Stimulated activated CD8-positive, alpha-beta memory T cell treated with anti-CD3 and anti-CD28 coated beads, Interleukin-12 subunit alpha, Interleukin-12 subunit beta, amount 100 ng/mL, for 4 hours (primary cell): ENCODE results near the gene IGFBP1.

Source experiments
- DNase-seq: peaks from one replicate; pipeline ENCODE4 v3.0.0-alpha.2; 2020; ENCODE audit warnings: low read depth

IGFBP1 gene

DNA sequence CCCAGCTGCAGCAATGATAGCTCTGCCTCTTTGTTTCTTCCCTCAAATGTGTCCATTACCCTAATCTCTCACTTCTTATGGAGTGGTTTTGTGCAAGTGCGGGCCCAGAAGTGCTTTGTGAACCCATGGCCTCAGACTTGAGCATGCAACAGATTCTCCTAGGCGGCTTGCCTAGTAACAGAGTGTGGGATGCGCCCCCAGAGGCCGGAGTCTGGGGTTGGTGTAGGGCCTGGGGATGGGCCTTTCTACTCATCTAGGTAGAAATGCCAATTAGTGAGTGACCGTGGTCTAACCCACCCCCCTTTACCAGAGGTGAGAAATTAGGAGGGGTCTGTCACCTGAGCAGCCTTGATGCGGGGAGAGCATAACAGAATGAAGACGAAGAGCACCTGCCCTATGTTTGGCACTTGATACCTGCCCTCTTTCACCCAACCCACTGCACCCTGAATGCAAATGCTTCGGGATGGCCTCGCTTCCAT, 7.0 kb upstream of the IGFBP1 start:
- DNase-seq, result no peak

GRCh38 chr7:45881759-45882464, 6.4 kb upstream of the IGFBP1 start:
- no peak for DNase-seq

DNA sequence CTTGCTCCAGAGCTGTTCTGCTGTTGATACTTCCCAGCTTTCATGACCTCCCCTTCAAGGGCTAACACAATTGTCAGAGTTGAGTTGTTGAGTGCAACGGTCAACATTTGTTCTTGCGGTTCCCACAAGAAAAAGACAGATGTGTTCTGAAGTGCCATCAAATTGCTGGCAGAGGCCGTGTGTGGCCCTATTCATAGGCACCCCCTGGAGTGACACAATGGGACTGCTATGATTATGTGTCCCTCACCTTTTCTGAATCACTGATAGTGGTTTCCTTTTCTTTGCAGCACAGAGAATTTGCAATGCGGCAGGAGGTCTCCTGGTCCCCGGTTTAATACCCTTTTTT, 5.8 kb upstream of the IGFBP1 start:
- no peak for DNase-seq

- DNase-seq, result no peak
These were observed 4.2 kb upstream of the IGFBP1 start for GRCh38 chr7:45884136-45884535.

GRCh38 chr7:45885264-45885882, 2.9 kb upstream of the IGFBP1 start:
- DNase-seq, result no peak

DNA sequence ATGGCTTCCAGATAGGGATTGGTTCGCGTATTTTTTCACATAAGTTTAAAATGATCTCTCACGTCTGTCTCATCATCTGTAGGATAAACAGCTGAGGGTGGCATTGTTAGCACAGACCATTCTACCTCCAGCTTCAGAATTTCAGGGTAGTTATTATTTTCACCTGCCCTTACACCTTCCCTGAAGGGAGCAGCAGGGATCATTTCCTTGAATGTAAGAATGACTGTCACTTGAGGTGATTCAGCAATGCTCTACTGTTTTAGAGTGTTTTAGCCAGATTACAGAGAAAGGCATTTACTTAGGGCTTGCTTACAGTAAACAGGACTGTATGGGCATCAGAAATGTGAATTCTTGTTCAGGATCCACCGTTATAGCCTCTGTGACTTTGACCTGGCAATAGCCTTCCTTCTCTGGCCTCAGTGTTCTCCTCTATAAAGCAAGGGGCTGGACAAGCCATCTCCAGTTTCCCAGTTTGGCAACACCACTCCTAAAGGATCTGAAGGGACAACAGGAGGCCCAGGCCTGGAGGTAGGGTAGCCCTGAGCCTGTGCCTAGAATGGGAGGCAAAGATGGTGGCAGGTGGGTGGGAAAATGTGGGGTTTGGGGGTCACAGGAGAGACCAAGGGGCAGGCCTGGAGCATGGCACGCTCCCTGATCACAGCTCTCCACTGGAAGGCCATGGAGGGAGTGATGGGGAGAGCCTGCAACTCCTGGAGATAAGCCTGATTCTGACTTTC, 1.2 kb upstream of the IGFBP1 start:
- no peak for DNase-seq

DNA sequence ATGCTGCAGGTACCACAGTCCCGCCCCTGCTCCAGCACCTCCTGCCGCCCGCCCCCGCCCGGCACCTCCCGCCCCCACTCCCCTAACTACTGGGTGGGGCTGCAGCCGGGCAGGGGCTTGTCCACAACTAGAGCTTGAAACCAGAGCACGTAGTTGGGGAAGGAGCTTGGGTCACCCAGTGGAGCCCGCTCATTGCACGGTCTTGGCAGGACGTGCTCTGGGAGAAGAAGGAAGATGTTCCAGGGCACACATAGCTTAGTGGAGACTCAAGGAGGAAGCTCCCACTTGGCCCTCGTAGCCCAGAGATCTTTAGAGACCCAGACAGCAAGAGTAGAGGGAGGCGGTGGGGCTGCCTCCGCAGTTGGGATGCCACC, 692 bp downstream of the IGFBP1 start:
- DNase-seq, result no peak

- no peak for DNase-seq
These were observed 1.2 kb downstream of the IGFBP1 start for GRCh38 chr7:45889367-45890067.

DNA sequence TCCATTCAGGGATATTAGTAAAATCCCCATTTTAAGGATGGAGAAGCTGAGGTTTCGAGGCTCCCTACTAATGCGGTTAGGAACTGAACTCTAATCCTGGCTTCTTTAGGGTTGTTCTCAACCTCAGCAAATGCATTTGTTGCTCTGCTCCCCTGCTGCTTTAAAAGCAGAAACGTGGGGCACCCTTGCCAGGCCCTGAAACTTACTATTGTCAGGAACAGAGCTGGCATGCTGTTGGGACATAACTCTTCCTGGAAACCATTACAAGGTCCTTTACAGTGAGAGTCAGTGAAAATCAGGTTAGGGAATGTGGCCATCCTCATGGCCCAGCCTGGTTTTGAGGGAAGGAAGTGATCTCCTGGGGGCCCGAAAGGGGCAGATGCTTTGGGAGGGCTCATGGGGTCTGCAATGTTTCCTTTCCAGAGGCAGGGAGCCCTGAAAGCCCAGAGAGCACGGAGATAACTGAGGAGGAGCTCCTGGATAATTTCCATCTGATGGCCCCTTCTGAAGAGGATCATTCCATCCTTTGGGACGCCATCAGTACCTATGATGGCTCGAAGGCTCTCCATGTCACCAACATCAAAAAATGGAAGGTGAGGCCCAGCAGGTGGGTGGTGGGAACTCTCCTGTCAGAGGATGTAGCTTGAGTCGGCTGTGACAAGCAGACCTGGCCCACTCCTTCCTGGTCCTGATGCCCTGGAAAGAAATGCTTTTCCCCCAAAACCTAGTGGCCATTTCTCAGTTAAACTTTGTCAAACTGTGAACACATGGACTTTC, 2.0 kb downstream of the IGFBP1 start:
- DNase-seq, result no peak

- no peak for DNase-seq
These were observed 2.7 kb downstream of the IGFBP1 start for GRCh38 chr7:45890902-45891461.

DNA sequence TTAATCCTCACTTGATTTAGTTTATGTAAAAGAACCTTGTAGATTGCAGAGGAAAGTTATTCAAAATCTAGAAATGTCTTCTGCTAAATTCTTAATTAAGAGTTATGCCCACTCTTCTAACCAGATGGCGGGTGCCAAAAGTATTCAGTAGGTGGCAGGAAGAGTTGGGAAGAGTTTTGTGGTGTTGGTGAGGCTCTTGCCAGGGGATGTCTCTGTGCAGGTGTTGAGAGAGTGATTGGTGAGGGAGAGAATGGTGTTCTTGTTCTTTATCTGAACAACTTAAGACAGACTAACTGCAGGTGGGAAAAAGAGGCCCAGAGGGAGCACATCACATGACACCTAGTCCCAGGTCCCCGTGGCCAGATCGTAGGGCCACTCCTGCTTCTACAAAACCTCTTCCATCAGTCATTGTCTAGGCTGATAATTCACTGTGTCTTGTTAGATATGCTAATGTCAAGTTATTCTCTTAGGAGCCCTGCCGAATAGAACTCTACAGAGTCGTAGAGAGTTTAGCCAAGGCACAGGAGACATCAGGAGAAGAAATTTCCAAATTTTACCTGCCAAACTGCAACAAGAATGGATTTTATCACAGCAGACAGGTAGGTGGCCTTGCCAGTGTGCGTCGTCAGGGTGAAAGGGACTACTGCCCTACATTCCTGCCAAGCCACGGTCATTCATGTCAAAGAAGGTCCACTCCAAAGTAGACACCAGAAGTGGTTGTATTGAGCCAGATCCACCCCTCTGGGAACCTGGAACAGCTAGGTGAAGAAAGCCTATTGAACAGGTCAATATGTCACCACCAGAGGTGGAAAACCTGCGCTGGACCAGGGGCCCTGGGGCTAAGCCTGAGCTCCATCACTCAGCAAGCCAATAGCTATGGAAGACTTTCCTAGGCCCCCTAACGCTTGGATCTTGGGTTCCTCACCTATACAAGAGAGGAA, 3.4 kb downstream of the IGFBP1 start:
- no peak for DNase-seq

DNA sequence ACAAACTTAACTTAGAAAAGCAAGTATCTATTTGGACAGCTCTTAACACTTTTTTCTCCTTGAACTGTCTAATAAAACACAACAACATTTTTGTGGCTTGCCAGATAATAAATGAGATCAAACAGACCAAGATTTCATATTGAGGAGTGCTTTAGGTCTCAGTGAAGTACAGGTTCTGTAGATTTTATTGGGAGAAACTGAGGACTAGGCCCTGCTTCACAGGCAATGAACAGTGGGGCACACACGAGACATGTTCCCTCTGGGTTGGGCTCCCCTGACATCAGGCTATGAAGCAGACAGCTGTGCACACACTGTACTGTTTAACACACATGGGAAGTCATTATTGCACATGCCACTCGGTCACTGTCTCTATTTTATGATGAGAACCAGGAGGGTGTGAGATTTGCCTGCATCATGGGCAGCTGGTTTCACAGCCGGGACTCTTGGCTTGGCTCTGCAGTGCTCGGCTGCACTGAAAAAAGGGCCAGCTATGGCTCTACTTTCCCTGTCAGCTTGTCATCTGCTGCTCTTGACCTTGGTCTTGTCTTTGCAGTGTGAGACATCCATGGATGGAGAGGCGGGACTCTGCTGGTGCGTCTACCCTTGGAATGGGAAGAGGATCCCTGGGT, 4.2 kb downstream of the IGFBP1 start:
- no peak for DNase-seq

DNA sequence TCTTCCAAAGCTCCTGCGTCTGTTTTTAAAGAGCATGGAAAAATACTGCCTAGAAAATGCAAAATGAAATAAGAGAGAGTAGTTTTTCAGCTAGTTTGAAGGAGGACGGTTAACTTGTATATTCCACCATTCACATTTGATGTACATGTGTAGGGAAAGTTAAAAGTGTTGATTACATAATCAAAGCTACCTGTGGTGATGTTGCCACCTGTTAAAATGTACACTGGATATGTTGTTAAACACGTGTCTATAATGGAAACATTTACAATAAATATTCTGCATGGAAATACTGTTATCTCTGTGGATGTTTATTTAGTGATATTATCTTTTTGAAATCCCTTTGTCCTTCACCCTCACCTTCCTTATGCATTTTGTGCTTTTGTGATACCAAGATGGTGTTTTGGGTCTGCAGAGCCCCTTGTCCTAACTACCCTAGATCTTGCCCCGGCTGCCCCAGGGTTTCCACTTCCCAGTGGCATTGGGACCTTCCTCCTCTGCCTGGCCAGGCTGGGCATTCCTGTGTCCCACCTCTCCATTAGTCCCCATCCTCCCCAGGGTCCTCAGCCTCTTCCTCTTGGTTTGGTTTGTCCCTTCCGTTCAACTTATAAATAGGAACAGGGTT, 5.2 kb downstream of the IGFBP1 start:
- DNase-seq, result no peak

GRCh38 chr7:45893996-45894664, 5.8 kb downstream of the IGFBP1 start:
- no peak for DNase-seq

GRCh38 chr7:45894665-45895062, 6.4 kb downstream of the IGFBP1 start:
- no peak for DNase-seq

DNA sequence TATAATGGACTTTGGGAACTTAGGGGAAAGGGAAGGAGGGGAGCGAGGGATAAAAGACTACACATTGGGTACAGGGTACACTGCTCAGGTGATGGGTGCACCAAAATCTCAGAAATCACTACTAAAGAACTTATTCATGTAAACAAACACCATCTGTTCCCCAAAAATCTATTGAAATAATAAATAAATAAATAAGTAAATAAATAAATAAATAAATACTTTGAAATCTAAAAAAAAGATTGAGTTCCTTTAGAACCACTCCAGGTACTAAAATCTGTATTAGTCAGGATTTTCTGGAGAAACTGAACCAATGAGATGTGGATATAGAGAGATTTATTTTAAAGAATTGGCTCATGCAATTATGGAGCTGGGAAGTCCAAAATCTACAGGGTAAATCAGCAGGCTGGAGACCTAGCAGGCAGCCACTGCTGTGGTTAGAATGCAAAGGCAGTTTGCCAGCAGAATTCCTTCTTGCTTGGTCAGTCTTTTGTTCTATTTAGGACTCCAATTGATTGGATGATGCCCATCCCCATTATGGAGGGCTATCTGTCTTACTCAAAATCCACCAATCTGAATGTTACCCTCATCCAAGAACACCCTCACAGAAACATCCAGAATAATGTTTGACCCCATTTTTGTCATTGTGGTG, 8.9 kb downstream of the IGFBP1 start:
- no peak for DNase-seq

GRCh38 chr7:45898222-45898621, 9.9 kb downstream of the IGFBP1 start:
- DNase-seq, result no peak

- no peak for DNase-seq
These were observed 13.3 kb downstream of the IGFBP1 start for GRCh38 chr7:45901566-45901965.
